Activated CD4-positive, alpha-beta T cell treated with anti-CD3 and anti-CD28 coated beads, Interleukin-2, amount 10 ng/mL, durations not matched to agents 7 days and 5 days (primary cell): ENCODE results near the gene TCF4. TPM values are rescaled to one million over a fixed set of nuclear protein-coding genes. Genes with fewer than 3 reads are reported as not detected.

Source experiments
- CTCF ChIA-PET: fragments of 350-600 bp; sonication (Branson Sonifier 250); formaldehyde crosslinking; loops from one replicate; lab custom pipeline; 2021; ENCODE audit warnings: antibody characterized with exemption; lab: Charles Lee
- POLR2A ChIA-PET: fragments of 350-600 bp; sonication (Branson Sonifier 250); formaldehyde crosslinking; loops from one replicate; lab custom pipeline; 2021; ENCODE audit warnings: antibody characterized with exemption; lab: Charles Lee
- DNase-seq: peaks from one replicate; pipeline ENCODE4 v3.0.0-alpha.2; 2020
- H3K27ac Mint-ChIP-seq: one replicate; pipeline ENCODE4 v1.8.0; 2021; ENCODE audit warnings: mild to moderate bottlenecking, moderate library complexity, mixed read lengths
- H3K27me3 Mint-ChIP-seq: one replicate; pipeline ENCODE4 v1.8.0; 2021; ENCODE audit warnings: mixed read lengths
- H3K36me3 Mint-ChIP-seq: one replicate; pipeline ENCODE4 v1.8.0; 2021; ENCODE audit warnings: low read depth, mixed read lengths
- H3K4me1 Mint-ChIP-seq: one replicate; pipeline ENCODE4 v1.8.0; 2021; ENCODE audit warnings: mixed read lengths
- H3K4me3 Mint-ChIP-seq: one replicate; pipeline ENCODE4 v1.8.0; 2021; ENCODE audit warnings: mild to moderate bottlenecking, moderate library complexity, mixed read lengths
- H3K9me3 Mint-ChIP-seq: one replicate; pipeline ENCODE4 v1.8.0; 2021; ENCODE audit warnings: mixed read lengths
- total RNA-seq, 2 experiments: library from RNA; stranded (reverse); gene quantifications; one replicate each; pipeline ENCODE4 v1.2.3, GENCODE V29; 2021

The TCF4 gene
- total RNA-seq, 2 experiments from 2014 or later, result 1.7 to 2.4 TPM

DNA sequence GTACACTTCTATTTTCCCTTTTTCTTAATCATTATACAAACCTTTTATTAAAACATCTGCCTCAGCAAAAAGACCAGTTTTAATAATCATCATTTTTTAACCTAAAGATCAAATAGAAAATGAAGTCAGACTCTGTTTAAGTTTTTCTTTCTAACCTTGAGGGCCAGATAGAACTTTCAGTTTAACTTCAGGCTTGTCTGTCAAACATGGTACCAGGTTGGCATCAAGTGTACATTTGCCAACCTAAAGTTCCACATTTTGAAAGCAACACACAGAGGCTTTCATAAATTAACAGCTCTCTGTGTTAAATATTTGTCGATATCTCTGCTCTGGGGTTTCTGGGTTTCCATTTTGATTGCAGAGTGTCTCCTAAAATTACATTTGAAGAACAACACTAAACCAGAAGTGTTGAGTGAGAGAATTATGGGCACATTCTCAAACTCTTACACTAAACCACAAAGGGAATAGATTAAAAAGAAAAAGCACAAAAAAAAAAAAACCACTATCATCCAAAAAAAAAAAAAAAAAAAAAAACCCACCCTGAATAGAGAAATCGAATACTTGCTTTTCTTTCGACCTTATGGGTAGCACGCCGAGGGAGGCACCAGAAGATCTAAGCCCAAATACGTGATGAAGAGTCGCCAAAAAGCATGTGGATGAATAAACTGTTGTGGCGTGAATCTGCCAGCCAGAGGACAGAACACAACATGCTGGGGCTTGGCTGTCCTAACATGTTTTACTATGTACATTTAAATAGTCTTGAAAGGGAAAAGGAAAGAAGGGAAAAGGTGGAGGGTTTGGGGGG, 166.2 kb downstream of the TCF4 start:
- ChIA-PET CTCF (no interaction called here), POLR2A (no interaction called here)
- no peak overlapping the region for H3K4me3 Mint-ChIP-seq
- no peak for DNase-seq
- no peaks in the 10 kb centered on the region for H3K27me3 Mint-ChIP-seq
- H3K36me3 Mint-ChIP-seq, result no peaks in the 10 kb centered on the region
- H3K4me1 Mint-ChIP-seq, result peaks cover 3% of the 10 kb centered on the region
- H3K9me3 Mint-ChIP-seq, result no peaks in the 10 kb centered on the region
- H3K27ac Mint-ChIP-seq, result no peak overlapping the region

DNA sequence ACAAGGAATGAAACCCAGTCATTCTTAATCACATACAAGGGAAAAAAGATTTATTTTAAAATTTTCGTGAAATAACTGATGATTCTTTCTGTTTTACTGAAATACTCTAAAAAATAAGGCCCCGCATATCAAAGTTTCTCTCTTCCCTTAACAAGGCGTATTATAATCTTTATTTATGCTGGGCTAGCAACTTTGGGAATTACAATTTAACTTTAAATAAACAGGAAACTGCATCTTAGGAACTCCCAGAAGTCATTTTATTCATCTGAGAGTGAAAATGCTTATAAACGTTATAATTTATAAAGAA, 166.7 kb downstream of the TCF4 start:
- H3K27ac Mint-ChIP-seq, result no peak overlapping the region
- no peaks in the 10 kb centered on the region for H3K27me3 Mint-ChIP-seq
- DNase-seq, result no peak
- no peaks in the 10 kb centered on the region for H3K9me3 Mint-ChIP-seq
- peaks cover 3% of the 10 kb centered on the region for H3K4me1 Mint-ChIP-seq
- no peaks in the 10 kb centered on the region for H3K36me3 Mint-ChIP-seq
- CTCF ChIA-PET, result no interaction called here
- no peak overlapping the region for H3K4me3 Mint-ChIP-seq
- POLR2A ChIA-PET, result no interaction called here

DNA sequence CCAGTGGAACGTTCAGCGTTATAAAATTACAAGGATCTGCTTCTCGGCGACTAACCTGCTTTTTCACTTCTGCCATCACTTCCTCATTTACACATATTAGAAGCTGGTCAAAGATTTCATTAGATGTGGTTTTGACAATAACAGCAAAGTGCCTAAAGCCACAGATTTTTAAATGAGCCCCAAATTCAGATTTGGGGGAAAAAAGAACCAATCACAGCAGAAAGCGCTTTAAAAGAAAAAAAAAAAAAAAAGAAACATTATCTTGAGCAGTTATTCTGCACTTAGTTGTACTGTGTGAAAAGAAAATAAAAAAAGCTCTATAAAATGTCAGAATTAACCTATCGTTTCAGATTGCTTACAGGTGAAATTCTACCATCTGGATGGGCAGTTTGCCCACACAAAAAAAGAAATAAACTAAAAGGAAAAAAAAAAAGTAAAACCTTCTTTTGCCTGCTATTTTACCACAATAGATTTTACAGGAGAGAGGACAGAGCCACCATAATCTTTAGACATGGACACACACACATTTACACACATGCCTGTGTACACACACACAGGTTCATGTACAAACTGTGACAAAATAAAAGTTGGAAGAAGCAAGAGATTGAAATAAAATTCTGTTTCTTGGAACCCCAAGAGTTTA, 167.2 kb downstream of the TCF4 start:
- Mint-ChIP-seq H3K27me3 (no peaks in the 10 kb centered on the region), H3K4me3 (no peak overlapping the region), H3K36me3 (no peaks in the 10 kb centered on the region), H3K27ac (no peak overlapping the region), H3K4me1 (peaks cover 3% of the 10 kb centered on the region), H3K9me3 (no peaks in the 10 kb centered on the region)
- ChIA-PET CTCF (no interaction called here), POLR2A (no interaction called here)
- no peak for DNase-seq

DNA sequence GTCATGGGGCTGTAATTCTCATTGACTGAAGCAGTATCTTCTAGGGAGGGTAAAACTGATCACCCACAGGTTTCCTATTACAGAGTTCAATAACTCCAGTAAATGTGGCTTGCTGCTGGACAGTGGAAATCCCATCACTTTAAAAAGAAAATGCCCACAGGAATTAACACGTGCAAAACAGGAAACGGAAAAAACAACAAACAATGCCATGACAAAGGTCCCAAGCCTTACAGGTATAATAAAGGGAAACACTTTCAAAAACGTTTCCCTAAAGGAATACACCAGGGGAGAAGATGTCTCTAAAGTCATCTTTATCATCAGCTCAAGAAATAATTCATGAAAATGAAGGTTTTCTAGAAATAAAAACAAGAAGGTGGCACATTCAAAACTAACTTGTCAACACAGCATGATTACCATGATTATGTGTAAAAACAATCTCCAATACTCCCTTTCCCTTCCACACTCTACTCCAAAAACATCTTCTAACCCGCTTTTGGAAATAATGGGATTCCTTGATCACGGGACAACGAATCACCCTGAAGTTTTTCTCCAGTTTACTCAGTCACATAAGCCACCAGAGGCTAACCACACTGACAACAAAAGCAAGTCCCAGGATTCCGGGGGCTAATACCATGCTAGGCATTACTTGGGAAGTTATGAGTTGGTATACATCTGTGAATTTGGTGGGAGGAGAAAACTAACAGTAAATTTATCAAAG, 167.9 kb downstream of the TCF4 start:
- CTCF ChIA-PET, result no interaction called here
- H3K36me3 Mint-ChIP-seq, result no peaks in the 10 kb centered on the region
- no peak for DNase-seq
- POLR2A ChIA-PET, result no interaction called here
- H3K9me3 Mint-ChIP-seq, result no peaks in the 10 kb centered on the region
- H3K4me1 Mint-ChIP-seq, result peaks cover 3% of the 10 kb centered on the region
- H3K27me3 Mint-ChIP-seq, result no peaks in the 10 kb centered on the region
- H3K4me3 Mint-ChIP-seq, result no peak overlapping the region
- H3K27ac Mint-ChIP-seq, result no peak overlapping the region

DNA sequence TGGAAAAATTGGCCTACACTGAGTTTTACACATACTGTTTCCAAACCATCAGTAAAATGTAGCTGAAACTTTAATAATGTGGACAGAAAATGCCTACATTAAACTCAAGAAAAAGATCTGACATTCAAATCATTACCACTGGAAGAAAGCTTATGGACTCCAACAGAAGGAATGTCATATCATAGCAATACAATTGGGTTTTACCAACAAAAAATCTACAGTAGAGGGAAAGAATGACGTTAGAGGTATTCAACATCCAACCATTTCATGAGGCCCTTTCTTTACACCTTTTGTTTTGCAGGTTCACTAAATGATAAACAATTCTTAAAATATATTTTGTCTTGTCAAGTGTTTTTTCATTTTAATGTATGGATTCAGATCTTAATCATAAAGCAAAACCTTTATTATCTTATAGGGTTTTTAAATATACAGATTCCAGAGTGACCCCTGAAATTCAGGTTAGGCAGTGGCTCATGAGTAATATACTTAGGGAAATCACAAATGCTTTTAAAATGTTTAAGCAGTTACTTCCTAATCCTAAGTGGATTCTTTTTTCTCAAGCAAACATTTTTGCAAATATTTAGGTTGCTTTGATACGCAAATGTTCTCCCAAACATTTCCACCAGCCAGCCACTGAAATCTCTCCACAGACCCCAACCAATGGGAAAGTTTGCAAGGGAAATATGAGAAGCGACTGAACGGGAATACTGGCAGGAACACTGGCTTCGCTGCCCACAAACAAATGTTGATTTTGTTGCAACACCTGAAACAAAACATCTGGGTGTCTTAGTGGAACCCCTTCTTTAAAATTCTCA, 168.7 kb downstream of the TCF4 start:
- ChIA-PET CTCF (no interaction called here), POLR2A (no interaction called here)
- DNase-seq, result no peak
- no peak overlapping the region for H3K4me3 Mint-ChIP-seq
- no peaks in the 10 kb centered on the region for H3K36me3 Mint-ChIP-seq
- H3K27me3 Mint-ChIP-seq, result no peaks in the 10 kb centered on the region
- peaks cover 3% of the 10 kb centered on the region for H3K4me1 Mint-ChIP-seq
- H3K9me3 Mint-ChIP-seq, result no peaks in the 10 kb centered on the region
- no peak overlapping the region for H3K27ac Mint-ChIP-seq

DNA sequence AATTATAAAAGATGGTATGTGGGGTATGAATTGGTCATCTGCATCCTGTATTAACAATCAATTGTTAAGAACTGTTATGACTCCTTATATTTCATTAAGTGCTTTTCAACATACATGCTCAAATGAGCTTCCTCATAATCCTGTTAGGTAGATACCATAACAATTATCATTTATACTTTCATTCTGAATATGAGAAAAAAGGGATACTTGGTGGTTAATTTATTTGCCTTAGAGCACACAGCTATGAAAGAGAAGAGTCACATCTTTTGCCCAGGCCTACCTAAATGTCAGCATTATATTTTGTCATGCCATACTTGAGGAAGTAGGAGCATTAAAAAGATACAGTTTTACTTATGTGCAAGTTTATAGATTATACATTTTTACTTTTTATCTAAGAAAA, 169.6 kb downstream of the TCF4 start:
- H3K9me3 Mint-ChIP-seq, result no peaks in the 10 kb centered on the region
- H3K4me3 Mint-ChIP-seq, result no peak overlapping the region
- peaks cover 3% of the 10 kb centered on the region for H3K4me1 Mint-ChIP-seq
- DNase-seq, result no peak
- POLR2A ChIA-PET, result no interaction called here
- no peaks in the 10 kb centered on the region for H3K36me3 Mint-ChIP-seq
- H3K27me3 Mint-ChIP-seq, result no peaks in the 10 kb centered on the region
- no peak overlapping the region for H3K27ac Mint-ChIP-seq
- CTCF ChIA-PET, result no interaction called here

DNA sequence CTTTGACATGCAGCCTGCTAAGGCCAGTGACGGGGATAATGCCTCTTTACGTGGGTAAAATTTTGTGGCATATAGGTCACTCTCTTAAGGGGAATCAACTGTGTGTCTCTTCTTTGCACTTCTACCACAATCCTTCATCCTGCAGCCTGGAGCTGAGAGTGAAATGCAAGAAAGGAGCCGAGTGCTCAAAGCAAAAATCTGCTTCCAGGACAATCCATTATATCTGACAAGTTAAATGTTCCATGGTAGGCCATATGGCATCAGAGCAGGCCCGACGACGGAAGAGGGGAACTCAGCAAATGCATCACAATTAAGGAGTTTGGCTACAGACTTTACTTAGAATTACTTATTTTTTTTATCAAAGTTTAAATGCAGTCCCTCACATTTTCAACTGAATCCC, 171.2 kb downstream of the TCF4 start:
- Mint-ChIP-seq H3K4me3 (no peak overlapping the region), H3K4me1 (peaks cover 2% of the 10 kb centered on the region), H3K9me3 (no peaks in the 10 kb centered on the region), H3K27ac (no peak overlapping the region), H3K27me3 (no peaks in the 10 kb centered on the region), H3K36me3 (no peaks in the 10 kb centered on the region)
- POLR2A ChIA-PET, result no interaction called here
- CTCF ChIA-PET, result no interaction called here
- DNase-seq, result no peak

DNA sequence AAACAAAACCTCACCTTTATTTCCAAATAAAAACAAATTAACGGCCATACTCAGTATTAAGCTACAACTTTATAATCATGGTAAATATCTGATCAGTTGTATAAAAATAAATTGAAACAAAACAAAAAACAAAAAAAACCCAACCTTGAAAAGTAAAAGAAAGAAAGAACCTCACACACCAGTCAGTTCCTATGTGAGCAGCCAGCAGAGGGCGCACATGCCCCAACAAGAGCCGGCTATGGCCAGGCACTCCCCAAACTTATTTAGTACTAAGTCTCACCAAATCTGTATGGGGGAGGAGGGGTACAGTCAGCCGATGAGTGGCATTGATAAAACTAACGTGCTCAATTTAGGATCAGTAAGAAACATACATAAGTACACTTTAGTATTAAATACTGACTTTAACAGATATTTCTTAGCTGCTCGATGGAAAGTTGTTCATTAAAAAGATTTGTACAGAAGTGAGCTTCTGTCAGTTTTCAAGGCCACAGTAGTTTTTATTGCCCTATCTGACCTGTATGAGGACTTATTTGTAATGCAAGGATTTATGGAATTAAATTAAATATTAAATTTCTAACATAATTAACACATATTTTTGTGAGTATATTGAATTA, 172.6 kb downstream of the TCF4 start:
- Mint-ChIP-seq H3K4me3 (no peak overlapping the region), H3K27ac (no peak overlapping the region), H3K27me3 (no peaks in the 10 kb centered on the region), H3K9me3 (no peaks in the 10 kb centered on the region), H3K36me3 (no peaks in the 10 kb centered on the region), H3K4me1 (peaks cover 2% of the 10 kb centered on the region)
- DNase-seq, result peak; percentile 79
- CTCF ChIA-PET, result no interaction called here
- POLR2A ChIA-PET, result no interaction called here

DNA sequence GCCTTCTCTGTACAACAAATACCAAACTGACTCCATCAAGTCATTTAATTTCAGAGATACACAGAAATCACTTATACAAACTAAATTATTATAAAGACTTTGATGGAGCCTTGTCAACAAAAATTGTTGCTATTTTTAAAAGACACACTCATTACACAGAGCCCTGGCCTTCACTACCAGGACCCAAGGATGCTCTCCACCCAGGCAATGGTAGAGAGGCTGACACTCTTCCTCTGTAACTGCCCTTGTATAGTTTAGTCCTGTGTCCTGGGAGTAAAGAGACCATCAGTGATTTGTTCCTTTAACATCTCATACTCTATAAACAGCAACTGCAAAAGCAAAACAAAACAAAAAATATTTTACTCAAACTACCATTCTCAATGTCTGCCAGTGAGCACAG, 173.5 kb downstream of the TCF4 start:
- Mint-ChIP-seq H3K9me3 (no peaks in the 10 kb centered on the region), H3K4me3 (no peak overlapping the region), H3K27ac (no peak overlapping the region), H3K27me3 (no peaks in the 10 kb centered on the region), H3K4me1 (no peaks in the 10 kb centered on the region), H3K36me3 (no peaks in the 10 kb centered on the region)
- POLR2A ChIA-PET, result no interaction called here
- CTCF ChIA-PET, result no interaction called here
- no peak for DNase-seq

DNA sequence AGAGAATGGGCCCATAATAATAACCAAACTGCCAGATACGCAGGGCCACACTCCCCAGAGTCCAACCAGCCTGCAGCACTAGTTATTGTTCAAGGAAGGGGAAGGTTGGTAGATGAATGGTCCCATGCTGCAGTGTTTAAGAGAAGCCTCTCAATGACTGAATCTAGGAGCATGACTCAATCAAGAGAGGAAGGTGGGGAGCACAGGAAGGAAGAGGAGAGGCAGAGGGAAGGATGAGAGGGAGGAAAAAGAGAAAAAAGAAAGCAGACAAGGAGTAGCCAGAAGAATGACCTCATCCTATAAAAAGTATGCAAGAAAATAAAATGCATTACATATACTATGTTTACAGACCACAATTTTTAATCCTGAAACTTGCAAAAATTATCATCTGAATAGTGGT, 174.5 kb downstream of the TCF4 start:
- Mint-ChIP-seq H3K27ac (no peak overlapping the region), H3K36me3 (no peaks in the 10 kb centered on the region), H3K27me3 (no peaks in the 10 kb centered on the region), H3K4me1 (no peaks in the 10 kb centered on the region), H3K9me3 (no peaks in the 10 kb centered on the region), H3K4me3 (no peak overlapping the region)
- ChIA-PET POLR2A (no interaction called here), CTCF (interaction anchor here (0.5 kb wide), 1 partner anchor 125 kb away, joined by 3 read pairs; no protein-coding TSS in a partner anchor)
- no peak for DNase-seq

DNA sequence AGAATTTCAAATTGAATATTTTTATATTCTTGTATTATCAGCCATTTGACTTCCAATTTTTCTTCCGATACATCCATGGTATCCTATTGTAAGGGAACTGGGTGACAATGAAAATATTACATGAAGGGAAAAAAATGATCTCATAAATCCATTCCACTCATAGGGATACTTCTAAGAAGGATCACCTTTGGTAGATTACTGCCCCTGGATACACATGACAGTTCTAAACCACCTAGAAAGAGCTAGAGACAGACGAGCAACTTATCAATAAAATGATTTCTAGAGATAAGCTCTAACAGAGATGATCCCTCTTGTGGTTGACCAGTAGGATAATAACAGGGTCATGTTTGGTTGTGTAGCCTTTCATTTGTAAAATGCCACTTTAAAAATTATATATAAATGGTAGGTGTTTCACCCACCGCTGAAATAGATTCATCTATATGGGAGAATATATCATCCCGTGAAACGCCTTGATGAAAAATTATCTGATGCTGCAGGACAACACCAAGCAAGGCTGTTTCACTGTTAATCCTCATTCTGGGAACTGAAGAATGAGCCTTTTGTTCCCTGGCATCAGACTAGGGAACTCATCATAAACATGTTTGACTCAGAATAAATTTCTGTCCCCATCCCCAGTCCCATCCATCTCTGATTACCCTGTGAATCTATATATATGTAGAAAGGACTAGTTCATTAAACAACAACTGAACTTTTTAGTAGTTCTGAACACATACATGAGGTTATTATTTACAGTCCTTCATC, 180.0 kb downstream of the TCF4 start:
- Mint-ChIP-seq H3K27me3 (no peaks in the 10 kb centered on the region), H3K9me3 (no peaks in the 10 kb centered on the region), H3K27ac (no peak overlapping the region), H3K36me3 (no peaks in the 10 kb centered on the region), H3K4me3 (no peak overlapping the region), H3K4me1 (no peaks in the 10 kb centered on the region)
- ChIA-PET CTCF (no interaction called here), POLR2A (no interaction called here)
- DNase-seq, result no peak

DNA sequence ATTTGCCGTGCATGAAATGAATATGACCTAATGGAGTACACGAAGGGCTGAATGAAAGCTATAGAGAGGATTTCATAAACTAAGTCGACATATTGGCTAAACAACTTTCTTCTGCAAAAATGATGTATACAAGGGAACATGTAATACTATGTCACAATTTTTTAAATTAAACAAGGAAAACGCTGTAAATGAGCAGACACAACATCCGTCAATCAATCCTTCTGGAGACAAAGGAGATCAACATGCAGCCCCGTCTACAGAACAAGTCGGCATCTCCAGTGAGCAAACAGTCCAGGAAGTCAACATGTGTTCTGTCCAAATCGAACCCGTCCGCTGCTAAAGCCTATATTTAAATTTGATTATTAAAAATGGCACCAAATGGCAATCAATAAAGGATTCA, 180.8 kb downstream of the TCF4 start:
- H3K27ac Mint-ChIP-seq, result no peak overlapping the region
- no peak for DNase-seq
- POLR2A ChIA-PET, result no interaction called here
- CTCF ChIA-PET, result interaction anchor here (0.6 kb wide), 1 partner anchor 1209 kb away, joined by 3 read pairs; no protein-coding TSS in a partner anchor
- H3K9me3 Mint-ChIP-seq, result no peaks in the 10 kb centered on the region
- H3K4me1 Mint-ChIP-seq, result no peaks in the 10 kb centered on the region
- H3K36me3 Mint-ChIP-seq, result no peaks in the 10 kb centered on the region
- H3K4me3 Mint-ChIP-seq, result no peak overlapping the region
- H3K27me3 Mint-ChIP-seq, result no peaks in the 10 kb centered on the region
